Large intestine (tissue), 3 donors: ENCODE results near the gene EBLN1. TPM values are rescaled to one million over a fixed set of nuclear protein-coding genes. Genes with fewer than 3 reads are reported as not detected.

Experiments
- DNase-seq, 2 donors: peaks; one replicate each; pipeline versions ENCODE4 v3.0.0 to v3.0.0-alpha.2; 2013
- H3K27ac ChIP-seq: one replicate; pipeline ENCODE4 v1.5.1; 2013; ENCODE audit warnings: low read length
- H3K27me3 ChIP-seq: 2 replicates; pipeline ENCODE4 v1.6.1; 2013; ENCODE audit warnings: low read length; ENCODE audit not compliant: control insufficient read depth, insufficient read depth
- H3K36me3 ChIP-seq: 2 replicates; pipeline ENCODE4 v1.6.1; 2013; ENCODE audit warnings: low read length; ENCODE audit not compliant: control insufficient read depth, insufficient read depth
- H3K4me1 ChIP-seq: one replicate; pipeline ENCODE4 v1.6.1; 2013; ENCODE audit warnings: low read length; ENCODE audit not compliant: control insufficient read depth, insufficient read depth
- H3K4me3 ChIP-seq: one replicate; pipeline ENCODE4 v1.5.1; 2013; ENCODE audit warnings: low read length
- H3K9me3 ChIP-seq: one replicate; pipeline ENCODE4 v1.6.1; 2013; ENCODE audit warnings: mild to moderate bottlenecking, low read depth, low read length, moderate library complexity; ENCODE audit not compliant: control insufficient read depth
- WGBS: methylation state at CpG from one replicate; pipeline ENCODE4 v1.1.5; 2013; ENCODE audit warnings: low lambda C conversion rate; ENCODE audit not compliant: insufficient coverage; 5-methylcytosine and 5-hydroxymethylcytosine counted together
- polyA plus RNA-seq: library from polyadenylated mRNA; unstranded; fragments of 120-200 nt; gene quantifications from one replicate; pipeline ENCODE4 v1.2.1, GENCODE V29; 2013

Gene EBLN1
- polyA plus RNA-seq, 1 donor = not detected

DNA sequence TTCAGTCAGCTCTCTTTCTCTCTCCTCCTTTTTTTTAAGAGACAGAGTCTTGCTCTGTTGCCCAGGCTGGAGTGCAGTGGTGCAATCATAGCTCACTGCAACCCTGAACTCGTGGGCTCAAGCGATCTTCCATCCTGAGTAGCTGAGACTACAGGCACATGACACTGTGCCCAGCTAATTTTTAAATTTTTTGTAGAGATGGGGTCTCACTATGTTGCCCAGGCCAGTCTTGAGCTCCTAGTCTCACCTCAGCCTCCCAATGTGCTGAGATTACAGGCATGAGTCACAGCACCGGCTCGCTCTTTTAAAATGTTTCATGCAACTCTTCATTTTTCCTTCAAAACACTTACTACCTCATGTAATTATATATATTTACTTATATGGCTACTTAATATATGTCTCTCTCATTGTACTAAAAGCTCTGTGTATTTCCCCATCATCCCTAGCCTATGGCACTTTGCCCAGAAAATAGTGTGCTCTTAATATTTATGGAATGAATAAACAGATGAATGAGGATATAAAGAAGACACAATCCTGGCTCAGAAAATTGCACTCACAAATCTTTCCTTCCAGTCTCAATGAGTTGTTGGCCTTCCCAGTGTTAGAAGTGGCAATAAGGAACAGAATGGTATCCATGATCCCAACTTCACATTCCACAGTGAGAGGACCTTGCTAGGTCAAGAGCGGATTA, 33.9 kb downstream of the EBLN1 start:
- no CpG with 5 or more reads among the region's 5 CpGs for WGBS
- Histone ChIP-seq H3K4me1 (no peaks in the 10 kb centered on the region), H3K4me3 (no peak overlapping the region), H3K27me3 (peaks cover 5% of the 10 kb centered on the region), H3K27ac (no peak overlapping the region), H3K36me3 (no peaks in the 10 kb centered on the region), H3K9me3 (no peaks in the 10 kb centered on the region)
- peak; percentile 1 to 2 for DNase-seq

DNA sequence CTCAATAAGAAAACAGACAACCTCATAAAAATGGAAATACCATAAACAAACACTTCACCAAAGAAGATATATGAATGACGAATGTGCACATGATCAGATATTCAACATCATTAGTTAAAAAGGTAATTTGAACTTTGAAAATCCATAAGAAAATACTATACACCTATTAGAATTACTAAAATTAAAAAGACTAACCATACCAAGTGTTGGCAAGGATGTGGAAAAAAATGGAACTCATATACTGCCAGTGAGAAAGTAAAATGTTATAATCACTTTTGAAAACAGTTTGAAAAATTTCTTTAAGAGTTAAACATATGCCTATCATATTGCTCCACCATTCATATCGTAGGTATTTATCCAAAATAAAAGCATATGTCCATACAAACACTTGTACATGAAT, 37.1 kb downstream of the EBLN1 start:
- Histone ChIP-seq H3K9me3 (no peaks in the 10 kb centered on the region), H3K27ac (no peak overlapping the region), H3K4me3 (no peak overlapping the region), H3K4me1 (no peaks in the 10 kb centered on the region), H3K36me3 (no peaks in the 10 kb centered on the region), H3K27me3 (peaks cover 3% of the 10 kb centered on the region)
- no peak for DNase-seq
- 100% methylated on average over 1 of the region's 2 CpGs for WGBS

DNA sequence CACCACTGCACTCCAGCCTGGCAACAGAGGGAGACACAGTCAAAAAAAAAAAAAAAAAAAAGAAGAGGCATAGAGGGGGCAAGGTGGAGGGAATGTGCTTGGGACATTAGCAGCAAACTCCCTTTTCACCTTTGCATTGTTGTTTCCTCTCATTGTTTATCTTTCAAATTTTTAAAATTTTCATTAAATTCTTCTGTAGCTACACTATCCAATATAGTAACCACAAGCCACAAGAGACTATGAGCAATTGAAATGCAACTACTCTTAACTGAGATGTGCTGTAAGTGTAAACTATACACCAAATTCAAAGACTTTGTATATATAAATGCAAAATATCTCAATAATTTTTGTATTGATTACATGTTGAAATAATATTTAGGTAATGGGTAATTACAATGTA, 43.4 kb downstream of the EBLN1 start:
- Histone ChIP-seq H3K9me3 (no peaks in the 10 kb centered on the region), H3K27me3 (no peaks in the 10 kb centered on the region), H3K4me3 (no peak overlapping the region), H3K27ac (no peak overlapping the region), H3K36me3 (no peaks in the 10 kb centered on the region), H3K4me1 (no peaks in the 10 kb centered on the region)
- DNase-seq = no peak

DNA sequence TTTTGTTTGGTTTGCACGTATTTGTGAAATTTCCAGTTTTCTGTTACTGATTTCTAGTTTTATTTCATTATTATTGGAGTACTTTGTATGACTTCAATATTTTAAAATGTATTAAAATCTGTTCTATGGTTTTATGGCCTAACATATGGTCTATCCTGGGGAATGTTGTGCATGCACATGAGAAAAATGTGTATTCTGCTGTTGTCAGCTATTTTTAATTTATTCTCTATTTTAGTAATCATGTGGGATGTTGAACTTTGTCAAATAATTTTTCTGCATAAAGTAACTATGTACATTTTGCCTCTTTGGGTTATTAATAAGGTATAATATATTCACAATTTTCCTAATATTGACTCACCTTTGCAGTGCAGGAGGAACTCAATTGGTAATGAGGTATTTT, 46.7 kb downstream of the EBLN1 start:
- Histone ChIP-seq H3K27me3 (no peaks in the 10 kb centered on the region), H3K4me1 (no peaks in the 10 kb centered on the region), H3K27ac (no peak overlapping the region), H3K36me3 (no peaks in the 10 kb centered on the region), H3K9me3 (no peaks in the 10 kb centered on the region), H3K4me3 (no peak overlapping the region)
- no CpG with 5 or more reads among the region's 1 CpG for WGBS
- no peak for DNase-seq

DNA sequence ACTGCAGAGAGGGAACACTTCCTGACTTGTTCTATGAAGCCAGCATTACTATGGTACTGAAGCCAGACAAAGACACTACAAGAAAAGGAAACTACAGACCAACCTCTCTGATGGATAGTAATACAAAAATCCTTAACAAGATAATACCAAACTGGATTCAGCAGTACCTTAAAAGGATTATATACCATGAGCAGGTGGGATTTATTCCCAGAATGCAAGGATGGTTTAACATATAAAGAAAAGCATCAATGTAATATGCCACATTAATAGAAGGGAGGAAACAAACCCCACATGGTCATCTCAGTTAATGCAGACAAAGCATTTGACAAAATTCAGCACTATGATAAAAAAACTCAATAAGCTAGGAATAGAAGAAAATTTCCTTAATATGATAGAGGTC, 47.2 kb downstream of the EBLN1 start:
- Histone ChIP-seq H3K36me3 (no peaks in the 10 kb centered on the region), H3K4me3 (no peak overlapping the region), H3K27ac (no peak overlapping the region), H3K4me1 (no peaks in the 10 kb centered on the region), H3K9me3 (no peaks in the 10 kb centered on the region), H3K27me3 (no peaks in the 10 kb centered on the region)
- DNase-seq = no peak

DNA sequence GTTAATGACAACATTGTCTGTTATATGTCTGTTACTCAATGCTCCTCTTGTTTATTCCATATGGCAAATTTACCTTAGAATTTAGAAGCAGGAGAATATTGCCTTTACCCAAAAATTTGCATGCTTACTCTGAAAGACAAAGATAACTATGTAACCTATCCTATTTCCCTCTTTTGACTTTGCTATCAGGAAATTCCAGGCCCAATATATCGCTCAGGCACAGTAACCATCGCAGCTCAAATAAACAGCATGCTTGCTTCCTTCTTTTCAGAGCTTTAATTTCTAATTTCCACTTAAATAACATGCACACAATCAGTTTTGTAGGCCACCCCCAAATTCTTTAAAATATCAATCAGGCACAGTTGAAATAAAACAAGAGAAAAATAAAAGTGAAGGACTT, 57.8 kb downstream of the EBLN1 start:
- no peak for DNase-seq
- WGBS = no CpG with 5 or more reads among the region's 2 CpGs

DNA sequence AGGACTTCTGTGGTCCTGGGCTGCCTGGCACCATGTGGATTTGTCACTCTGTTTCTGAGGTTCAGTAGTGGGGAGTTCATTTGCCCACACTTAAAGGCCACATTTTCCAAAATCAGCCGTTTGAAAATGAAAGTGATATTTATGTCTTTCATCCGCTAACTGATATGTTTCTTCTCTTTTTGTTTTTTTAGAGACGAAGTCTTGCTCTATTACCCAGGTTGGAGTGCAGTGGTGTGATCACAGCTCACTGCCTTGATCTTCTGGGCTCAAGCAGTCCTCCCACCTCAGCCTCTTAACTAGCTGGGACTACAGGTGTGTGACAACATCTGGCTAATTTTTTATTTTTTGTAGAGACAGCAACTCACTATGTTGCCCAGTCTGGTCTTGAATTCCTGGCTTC, 58.6 kb downstream of the EBLN1 start:
- H3K4me1 ChIP-seq = no peaks in the 10 kb centered on the region
- no peaks in the 10 kb centered on the region for H3K36me3 ChIP-seq
- H3K4me3 ChIP-seq = no peak overlapping the region
- DNase-seq = no peak
- no peaks in the 10 kb centered on the region for H3K9me3 ChIP-seq
- H3K27me3 ChIP-seq = no peaks in the 10 kb centered on the region
- no CpG with 5 or more reads among the region's 3 CpGs for WGBS
- no peak overlapping the region for H3K27ac ChIP-seq

More for the DNA sequence above, 57.8 kb downstream of the EBLN1 start:
- no peak overlapping the region for H3K27ac ChIP-seq
- no peaks in the 10 kb centered on the region for H3K27me3 ChIP-seq
- no peaks in the 10 kb centered on the region for H3K36me3 ChIP-seq
- H3K4me3 ChIP-seq = no peak overlapping the region
- H3K9me3 ChIP-seq = no peaks in the 10 kb centered on the region
- H3K4me1 ChIP-seq = no peaks in the 10 kb centered on the region

Other genes starting within 250 kb of the EBLN1 start
- 25.2 TPM for gene DNAJC1, start 214.3 kb downstream of the EBLN1 start, polyA plus RNA-seq
- 69.2 TPM for gene COMMD3, start 98.4 kb upstream of the EBLN1 start, polyA plus RNA-seq
- 46.6 TPM for gene BMI1, start 103.1 kb upstream of the EBLN1 start, polyA plus RNA-seq
- 0.19 TPM for gene SPAG6, start 127.5 kb upstream of the EBLN1 start, polyA plus RNA-seq